Thyroid gland (tissue), 4 donors: ENCODE measurements around the gene ZNF468. TPM values are rescaled to one million over a fixed set of nuclear protein-coding genes. Genes with fewer than 3 reads are reported as not detected.

ENCODE experiments used
- DNase-seq, 2 donors: peaks; one replicate each; pipeline ENCODE4 v3.0.0-alpha.2; 2019
- H3K27ac ChIP-seq, 3 donors: fragments of 200-600 bp; sonication (generic); 1 replicate in 2 of 3; 2 replicates in 1 of 3; pipeline ENCODE4 v1.5.1; 2016 to 2019; ENCODE audit warnings: mild to moderate bottlenecking in 1 of 3, moderate library complexity in 1 of 3
- H3K27me3 ChIP-seq: fragments of 200-600 bp; sonication (generic); one replicate; pipeline ENCODE4 v1.5.1; 2019
- H3K36me3 ChIP-seq, 2 donors: fragments of 200-600 bp; sonication (generic); one replicate each; pipeline ENCODE4 v1.5.1; 2016 to 2019
- H3K4me1 ChIP-seq, 2 donors: fragments of 200-600 bp; sonication (generic); one replicate each; pipeline ENCODE4 v1.5.1; 2017 to 2019
- H3K4me3 ChIP-seq, 3 donors: fragments of 200-600 bp; sonication (generic); replicated peaks in 1 of 3; 1 replicate in 2 of 3; 2 replicates in 1 of 3; pipeline ENCODE4 v1.5.1; 2016; ENCODE audit warnings: mild to moderate bottlenecking in 1 of 3
- H3K9me3 ChIP-seq: fragments of 200-600 bp; sonication (generic); one replicate; pipeline ENCODE4 v1.5.1; 2017
- POLR2A ChIP-seq, 2 donors: fragments of 450-650 bp; IDR thresholded peaks; one replicate each; pipeline ENCODE4 v1.6.1; 2017; ENCODE audit warnings: antibody characterized with exemption in 2 of 2, mild to moderate bottlenecking in 2 of 2, moderate library complexity in 1 of 2
- WGBS, 2 donors: methylation state at CpG; one replicate each; pipeline ENCODE4 v1.1.5; 2017; 5-methylcytosine and 5-hydroxymethylcytosine counted together
- intact Hi-C: fragments of 100-400 bp; cut with DNase I; formaldehyde crosslinking; loops from one replicate; pipeline ENCODE4 v1.15.1; 2023
- total RNA-seq, 4 donors: library from RNA; depleted of rRNA; stranded (reverse); fragments of >200 nt; gene quantifications; one replicate each; pipeline ENCODE4 v1.2.3, GENCODE V29; 2016
- TF ChIP-seq, protein P1 (sequence below), 6 experiments: fragments of 200-600 bp in 3 of 6; fragments of 450-650 bp in 3 of 6; sonication (generic) in 3 of 6; IDR thresholded peaks; one replicate each; pipeline ENCODE4 v1.5.1; 2016 to 2019; ENCODE audit warnings: antibody characterized with exemption in 6 of 6, mild to moderate bottlenecking in 2 of 6, inconsistent platforms in 1 of 6, moderate library complexity in 1 of 6

ZNF468 gene
- total RNA-seq, 4 donors from 2014 or later: 33.3 to 51.4 (median 41.6) TPM

DNA sequence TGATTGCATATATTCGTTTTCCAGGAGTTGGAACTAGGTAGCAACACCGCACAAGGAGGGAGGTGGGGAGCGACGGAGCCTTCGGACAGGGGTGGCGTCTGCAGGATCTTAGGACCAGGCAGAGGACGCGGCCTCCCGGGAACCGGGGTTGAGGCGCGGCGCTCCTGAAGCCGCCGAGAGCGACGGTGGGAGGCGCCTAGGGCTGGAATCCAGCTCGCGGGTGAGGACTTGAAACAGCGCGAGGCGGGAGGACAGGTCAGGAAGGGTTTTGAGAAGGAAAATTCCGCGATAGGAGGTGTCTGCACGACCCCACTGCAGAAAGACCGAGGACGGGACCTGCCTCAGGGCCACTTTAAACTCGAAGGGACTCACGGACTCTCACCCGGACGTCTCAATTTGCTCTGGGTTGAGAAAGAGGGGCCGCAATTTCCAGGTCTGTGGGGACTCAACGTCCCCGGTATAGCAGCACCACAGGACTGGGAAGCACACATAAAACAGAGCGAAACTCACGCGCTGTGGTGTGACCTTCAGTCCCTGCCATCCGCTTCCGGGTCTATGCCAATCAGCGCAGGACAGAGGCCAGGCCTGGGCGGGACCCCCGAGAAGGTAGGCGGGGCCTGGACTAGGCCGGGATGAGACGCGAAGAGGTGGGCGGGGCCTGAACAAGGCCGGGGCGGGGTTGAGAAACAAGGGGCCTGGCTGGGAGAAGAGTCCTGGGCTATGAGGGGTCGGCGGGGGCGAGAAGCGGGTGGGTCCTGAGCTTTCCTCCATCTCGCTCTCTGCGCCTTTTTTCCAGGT is 39.9 kb upstream of the ZNF468 start, which contains the start of gene ZNF320:
ZNF320 (minus strand) TSS at position 498 of the 798 bp plus-strand sequence. CDS start 7,380 bp downstream, outside the sequence.
- H3K4me1 ChIP-seq: peaks cover 4 to 12% of the 10 kb centered on the region in 2 donors
- peak within 1 kb of the TSS; percentile 63 to 83 (median 69) for H3K27ac ChIP-seq
- H3K4me3 ChIP-seq: peak within 1 kb of the TSS; percentile 73 to 99 (median 79)
- peak; percentile 98 for DNase-seq
- intact Hi-C loops: no loop called here
- WGBS, 2 donors: 1 to 2% methylated on average over 29 to 55 of the region's 56 CpGs
- H3K9me3 ChIP-seq: no peaks in the 10 kb centered on the region
- H3K36me3 ChIP-seq: no peaks in the 10 kb centered on the region
- TF ChIP-seq POLR2A (IDR thresholded peaks at IDR 0.05): peak; percentile 17 to 81
- TF ChIP-seq, protein P1, sequence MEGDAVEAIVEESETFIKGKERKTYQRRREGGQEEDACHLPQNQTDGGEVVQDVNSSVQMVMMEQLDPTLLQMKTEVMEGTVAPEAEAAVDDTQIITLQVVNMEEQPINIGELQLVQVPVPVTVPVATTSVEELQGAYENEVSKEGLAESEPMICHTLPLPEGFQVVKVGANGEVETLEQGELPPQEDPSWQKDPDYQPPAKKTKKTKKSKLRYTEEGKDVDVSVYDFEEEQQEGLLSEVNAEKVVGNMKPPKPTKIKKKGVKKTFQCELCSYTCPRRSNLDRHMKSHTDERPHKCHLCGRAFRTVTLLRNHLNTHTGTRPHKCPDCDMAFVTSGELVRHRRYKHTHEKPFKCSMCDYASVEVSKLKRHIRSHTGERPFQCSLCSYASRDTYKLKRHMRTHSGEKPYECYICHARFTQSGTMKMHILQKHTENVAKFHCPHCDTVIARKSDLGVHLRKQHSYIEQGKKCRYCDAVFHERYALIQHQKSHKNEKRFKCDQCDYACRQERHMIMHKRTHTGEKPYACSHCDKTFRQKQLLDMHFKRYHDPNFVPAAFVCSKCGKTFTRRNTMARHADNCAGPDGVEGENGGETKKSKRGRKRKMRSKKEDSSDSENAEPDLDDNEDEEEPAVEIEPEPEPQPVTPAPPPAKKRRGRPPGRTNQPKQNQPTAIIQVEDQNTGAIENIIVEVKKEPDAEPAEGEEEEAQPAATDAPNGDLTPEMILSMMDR (IDR thresholded peaks at IDR 0.05): no peak
- H3K27me3 ChIP-seq: no peaks in the 10 kb centered on the region

DNA sequence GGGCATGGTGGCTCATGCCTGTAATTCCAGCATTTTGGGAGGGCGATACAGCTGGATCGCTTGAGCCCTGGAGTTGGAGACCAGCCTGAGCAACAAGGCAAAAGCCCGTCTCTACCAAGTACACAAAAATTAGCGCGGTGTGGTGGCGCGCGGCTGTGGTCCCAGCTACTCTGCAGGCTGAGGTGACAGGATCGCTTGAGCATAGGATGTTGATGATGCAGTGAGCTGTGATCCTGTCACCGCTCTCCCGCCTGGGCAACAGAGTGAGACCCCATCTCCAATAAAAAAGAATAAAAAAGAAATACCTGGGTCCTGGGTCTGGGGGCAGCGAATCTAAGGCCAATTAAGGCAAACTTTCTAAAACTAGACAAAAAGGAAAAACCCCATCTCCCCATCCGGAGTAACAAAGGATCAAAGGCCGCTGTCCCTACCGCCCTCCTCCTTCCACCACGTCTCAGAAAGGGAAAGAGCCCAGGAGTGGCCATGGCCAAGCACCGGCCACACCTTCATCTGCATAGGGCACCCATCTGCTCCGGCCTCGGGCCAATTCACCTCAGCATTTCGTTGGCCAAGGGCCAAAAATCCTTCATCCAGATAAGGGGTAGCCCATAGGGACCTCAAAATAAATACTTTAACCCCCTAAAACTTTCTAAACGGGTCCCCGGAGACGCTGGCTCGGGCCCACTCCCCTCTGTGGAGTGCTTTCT is 39.2 kb upstream of the ZNF468 start:
- peak; percentile 35 to 47 for DNase-seq
- H3K36me3 ChIP-seq: no peaks in the 10 kb centered on the region
- peak overlapping the region; percentile 73 to 99 (median 79) for H3K4me3 ChIP-seq
- peaks cover 4 to 12% of the 10 kb centered on the region in 2 donors for H3K4me1 ChIP-seq
- no peaks in the 10 kb centered on the region for H3K27me3 ChIP-seq
- intact Hi-C loops: no loop called here
- peak overlapping the region; percentile 63 to 83 (median 69) for H3K27ac ChIP-seq
- 44 to 47% methylated on average over 24 of the region's 24 CpGs for WGBS, 2 donors
- TF ChIP-seq, protein P1 (IDR thresholded peaks at IDR 0.05): no peak
- TF ChIP-seq POLR2A (IDR thresholded peaks at IDR 0.05): no peak
- no peaks in the 10 kb centered on the region for H3K9me3 ChIP-seq

DNA sequence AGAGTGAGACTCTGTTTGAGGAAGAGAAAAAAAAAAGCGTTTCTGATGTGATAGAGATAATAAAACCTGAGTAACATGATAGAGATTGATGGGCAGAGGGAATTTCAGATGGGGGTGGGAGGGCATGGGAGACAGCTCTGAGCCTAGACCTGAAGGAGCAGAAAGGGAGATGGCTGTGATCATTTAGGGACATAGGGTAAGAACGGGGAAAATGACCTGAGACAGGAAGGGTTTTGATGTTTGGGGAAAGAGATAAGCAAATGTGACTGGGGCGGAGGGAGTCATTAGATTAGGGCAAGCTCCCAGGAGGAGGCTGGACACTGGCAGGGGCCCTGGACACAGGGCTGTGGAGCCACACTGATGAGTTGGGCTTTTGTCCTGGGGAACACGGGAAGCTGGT is 33.9 kb upstream of the ZNF468 start:
- DNase-seq: no peak
- no peak overlapping the region for H3K27ac ChIP-seq
- H3K36me3 ChIP-seq: peaks cover 13 to 22% of the 10 kb centered on the region in 2 donors
- H3K4me1 ChIP-seq: peaks cover 1 to 3% of the 10 kb centered on the region in 2 donors
- 63 to 74% methylated on average over 4 of the region's 4 CpGs for WGBS, 2 donors
- intact Hi-C loops: no loop called here
- H3K9me3 ChIP-seq: no peaks in the 10 kb centered on the region
- no peak for TF ChIP-seq POLR2A (IDR thresholded peaks at IDR 0.05)
- TF ChIP-seq, protein P1 (IDR thresholded peaks at IDR 0.05): no peak
- H3K27me3 ChIP-seq: no peaks in the 10 kb centered on the region
- no peak overlapping the region for H3K4me3 ChIP-seq

DNA sequence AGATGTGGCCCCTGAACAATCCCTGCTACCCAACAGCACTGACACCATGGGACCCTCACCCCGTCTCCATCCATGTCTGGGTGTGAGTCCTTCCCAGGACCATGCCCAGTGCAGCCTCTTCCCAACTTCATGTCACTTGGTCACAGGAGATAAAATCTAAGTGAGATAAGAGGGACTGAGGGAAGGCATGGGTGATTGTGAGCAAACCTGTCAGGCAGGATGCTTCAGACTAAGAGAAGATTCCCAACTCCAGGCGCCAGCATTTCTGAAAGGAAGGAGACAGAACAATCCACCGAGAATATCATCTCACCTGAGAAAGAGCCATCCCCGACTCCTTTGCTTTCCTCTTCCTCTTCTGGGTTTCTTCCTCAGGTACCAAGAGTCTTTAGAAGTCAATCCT is 32.5 kb upstream of the ZNF468 start:
- Histone ChIP-seq H3K4me3 (no peak overlapping the region), H3K4me1 (no peaks in the 10 kb centered on the region), H3K27me3 (no peaks in the 10 kb centered on the region), H3K9me3 (no peaks in the 10 kb centered on the region), H3K36me3 (peaks cover 24 to 25% of the 10 kb centered on the region in 2 donors), H3K27ac (no peak overlapping the region)
- WGBS, 2 donors: 82 to 91% methylated on average over 4 of the region's 4 CpGs
- intact Hi-C loops: no loop called here
- DNase-seq: no peak
- TF ChIP-seq, protein P1 (IDR thresholded peaks at IDR 0.05): no peak
- no peak for TF ChIP-seq POLR2A (IDR thresholded peaks at IDR 0.05)
